HepG2 (cell line): ENCODE measurements around the gene SLC13A2. TPM values are rescaled to one million over a fixed set of nuclear protein-coding genes. Genes with fewer than 3 reads are reported as not detected.
A peak's percentile ranks its signal among the peaks of the same experiment; 100 is the strongest.

Experiments
- ATAC-seq: fragments of 200-7000 bp; cut with Tn5 transposase; 3 replicates; pipeline ENCODE4 v1.9.1; 2020; ENCODE audit warnings: mild to moderate bottlenecking, moderate library complexity
- BruUV-seq: library from RNA; stranded (reverse); fragments of 400-500 nt; replicated peaks from 2 replicates; lab custom pipeline; 2021; lab: Mats Ljungman, UMichigan
- CTCF ChIA-PET: fragments of 300-600 bp; formaldehyde crosslinking; extraction: SDS; loops from one replicate; lab custom pipeline; 2021; ENCODE audit warnings: low total read pairs, inconsistent platforms, low intra/inter-chr PET ratio; lab: Yijun Ruan, JAX
- POLR2A ChIA-PET: fragments of 350-600 bp; sonication (Branson Sonifier 250); formaldehyde crosslinking; loops from one replicate; lab custom pipeline; 2020; ENCODE audit warnings: antibody characterized with exemption, inconsistent platforms; lab: Yijun Ruan, JAX
- DNase-seq: peaks from one replicate; pipeline ENCODE4 v3.0.0-alpha.2; 2015; ENCODE audit warnings: low spot score
- FAIRE-seq: peaks from 3 replicates; lab custom pipeline; 2011; peaks lifted over from hg19 to GRCh38; lab: Jason Lieb, UNC
- H2AFZ ChIP-seq: one replicate; pipeline ENCODE4 v1.6.1; 2011; ENCODE audit warnings: low read length, inconsistent platforms
- H3K27ac ChIP-seq: fragments of 300-600 bp; 3 replicates; pipeline ENCODE4 v1.8.0; 2011; ENCODE audit warnings: mixed run types, mild to moderate bottlenecking, mixed read lengths, low read length, inconsistent platforms; ENCODE audit not compliant: insufficient read depth; ENCODE audit errors: extremely low read length
- H3K27me3 ChIP-seq, 2 experiments: fragments of 200-600 bp in 1 of 2; 2 replicates in 1 of 2; 3 replicates in 1 of 2; pipeline versions ENCODE4 v1.6.0 to v1.8.0; 2011; ENCODE audit warnings: low read length in 2 of 2, mild to moderate bottlenecking in 2 of 2, moderate library complexity in 2 of 2, inconsistent platforms in 1 of 2; ENCODE audit not compliant: insufficient read depth in 2 of 2, control insufficient read depth in 1 of 2
- H3K36me3 ChIP-seq, 2 experiments: fragments of 200-600 bp in 1 of 2; replicated peaks in 1 of 2; 2 replicates in 1 of 2; 3 replicates in 1 of 2; pipeline versions ENCODE4 v1.5.1 to v1.8.0; 2011; ENCODE audit warnings: low read length in 2 of 2, inconsistent platforms in 1 of 2; ENCODE audit not compliant: insufficient read depth in 2 of 2, control insufficient read depth in 1 of 2
- H3K4me1 ChIP-seq: 2 replicates; pipeline ENCODE4 v1.5.1; 2012; ENCODE audit warnings: low read length, inconsistent platforms; ENCODE audit not compliant: insufficient read depth
- H3K4me2 ChIP-seq: 2 replicates; pipeline ENCODE4 v1.6.0; 2011; ENCODE audit warnings: low read depth, low read length, inconsistent platforms
- H3K4me3 ChIP-seq, 3 experiments: fragments of 200-600 bp in 1 of 3; sonication (generic), shearing (Covaris generic) in 1 of 3; replicated peaks in 1 of 3; 2 replicates each; pipeline ENCODE4 v1.5.1; 2011 to 2016; ENCODE audit warnings: low read length in 3 of 3, inconsistent platforms in 2 of 3, low read depth in 2 of 3, mild to moderate bottlenecking in 2 of 3, control low read depth in 1 of 3, mixed read lengths in 1 of 3; ENCODE audit not compliant: insufficient read depth in 1 of 3
- H3K79me2 ChIP-seq: one replicate; pipeline ENCODE4 v1.6.1; 2011; ENCODE audit warnings: low read length, inconsistent platforms; ENCODE audit not compliant: insufficient read depth
- H3K9ac ChIP-seq: 2 replicates; pipeline ENCODE4 v1.6.0; 2011; ENCODE audit warnings: mild to moderate bottlenecking, low read depth, low read length, inconsistent platforms; ENCODE audit not compliant: insufficient read depth
- H3K9me3 ChIP-seq: 2 replicates; pipeline ENCODE4 v1.5.1; 2012; ENCODE audit warnings: mild to moderate bottlenecking, low read length
- H4K20me1 ChIP-seq: 2 replicates; pipeline ENCODE4 v1.6.0; 2011; ENCODE audit warnings: inconsistent platforms, mild to moderate bottlenecking, low read length, moderate library complexity; ENCODE audit not compliant: insufficient read depth
- DMTF1 ChIP-seq: sonication (generic); formaldehyde crosslinking; IDR thresholded peaks from 2 replicates; pipeline ENCODE4 v1.4.0; 2020; ENCODE audit warnings: mild to moderate bottlenecking, missing genetic modification reagents
- FOXC1 ChIP-seq: sonication (generic); formaldehyde crosslinking; IDR thresholded peaks from 2 replicates; pipeline ENCODE4 v1.8.0; 2022; ENCODE audit warnings: mild to moderate bottlenecking, missing genetic modification reagents, borderline replicate concordance
- MIER2 ChIP-seq: IDR thresholded peaks from 2 replicates; pipeline ENCODE4 v1.6.1; 2016; ENCODE audit warnings: missing biosample characterization, missing genetic modification reagents
- SKI ChIP-seq: fragments of 450-650 bp; IDR thresholded peaks from one replicate; pipeline ENCODE4 v1.6.1; 2018; ENCODE audit warnings: mild to moderate bottlenecking; ENCODE audit not compliant: partially characterized antibody
- SUZ12 ChIP-seq: fragments of 150-350 bp; IDR thresholded peaks from 2 replicates; pipeline ENCODE4 v1.6.1; 2014; ENCODE audit warnings: low read depth, low read length
- ZNF768 ChIP-seq: sonication (generic); formaldehyde crosslinking; IDR thresholded peaks from 2 replicates; pipeline ENCODE4 v1.4.0; 2020; ENCODE audit warnings: missing genetic modification reagents
- WGBS: methylation state at CpG from one replicate; pipeline ENCODE4 v1.1.6; 2017; ENCODE audit warnings: low lambda C conversion rate; 5-methylcytosine and 5-hydroxymethylcytosine counted together
- in situ Hi-C: cut with HindIII; loops from 2 replicates; pipeline ENCODE4 v1.10.0; 2017; ENCODE audit warnings: low pct_unique_long_range_greater_than_20kb; ENCODE audit not compliant: extremely low pct_ligation_motif_present
- intact Hi-C: fragments of 100-400 bp; cut with micrococcal nuclease; formaldehyde crosslinking; loops from one replicate; pipeline ENCODE4 v1.10.0; 2022; ENCODE audit not compliant: unreplicated experiment
- polyA plus RNA-seq, 8 experiments: library from polyadenylated mRNA; depleted of rRNA in 3 of 8; stranded (reverse) in 7 of 8; unstranded in 1 of 8; fragments of >200 nt; fragmentation: Illumina TruSeq in 4 of 8; extraction: Trizol in 4 of 8; gene quantifications; 2 replicates each; pipeline versions ENCODE4 v1.2.1 to v1.2.3, GENCODE V29; 2011 to 2016; ENCODE audit warnings: low read depth in 4 of 8, missing spikeins in 1 of 8, mixed read lengths in 1 of 8; ENCODE audit not compliant: insufficient read depth in 1 of 8
- total RNA-seq, 5 experiments: library from RNA; depleted of rRNA; stranded (reverse); fragments of >200 nt; fragmentation: Illumina TruSeq; extraction: Trizol; gene quantifications; 2 replicates each; pipeline ENCODE4 v1.2.3, GENCODE V29; 2016; ENCODE audit warnings: low read depth in 1 of 5
- TF ChIP-seq, protein P1 (sequence below): sonication (generic); formaldehyde crosslinking; IDR thresholded peaks from 2 replicates; pipeline ENCODE4 v1.9.0; 2021; ENCODE audit warnings: missing genetic modification reagents, mild to moderate bottlenecking, borderline replicate concordance

SLC13A2 gene
- total and polyA plus RNA-seq, 2 of the 13 experiments (the other 11 are each of a cell fraction or from before 2014, with no cell fraction given), result 0.07 TPM; not detected in 1

DNA sequence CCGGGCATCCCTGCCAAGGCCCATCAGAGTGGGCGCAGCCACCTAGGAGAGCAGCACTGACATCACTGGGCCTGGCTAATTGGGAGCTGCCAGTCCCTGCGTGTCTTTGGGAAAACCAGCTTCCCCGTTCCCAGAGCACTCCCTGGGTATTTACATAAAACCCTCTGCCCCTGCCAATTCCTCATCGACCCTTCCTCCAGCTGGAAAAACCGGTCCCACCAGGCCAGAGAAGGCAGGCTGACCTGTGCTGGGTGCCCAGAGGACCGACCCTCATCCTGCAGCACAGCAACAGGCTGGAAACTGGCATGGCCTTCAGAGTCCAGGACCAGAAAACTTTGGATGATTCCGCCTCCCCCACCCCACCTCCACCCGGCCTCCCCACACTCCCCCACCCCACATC lies 24.5 kb downstream of the SLC13A2 start (continued):
- no peak for TF ChIP-seq DMTF1 (CRISPR knock-in tag)
- TF ChIP-seq, protein P1, sequence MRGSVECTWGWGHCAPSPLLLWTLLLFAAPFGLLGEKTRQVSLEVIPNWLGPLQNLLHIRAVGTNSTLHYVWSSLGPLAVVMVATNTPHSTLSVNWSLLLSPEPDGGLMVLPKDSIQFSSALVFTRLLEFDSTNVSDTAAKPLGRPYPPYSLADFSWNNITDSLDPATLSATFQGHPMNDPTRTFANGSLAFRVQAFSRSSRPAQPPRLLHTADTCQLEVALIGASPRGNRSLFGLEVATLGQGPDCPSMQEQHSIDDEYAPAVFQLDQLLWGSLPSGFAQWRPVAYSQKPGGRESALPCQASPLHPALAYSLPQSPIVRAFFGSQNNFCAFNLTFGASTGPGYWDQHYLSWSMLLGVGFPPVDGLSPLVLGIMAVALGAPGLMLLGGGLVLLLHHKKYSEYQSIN (CRISPR knock-in tag), result no peak
- TF ChIP-seq SUZ12, result no peak
- TF ChIP-seq MIER2, result no peak
- TF ChIP-seq FOXC1 (CRISPR knock-in tag), result no peak

DNA sequence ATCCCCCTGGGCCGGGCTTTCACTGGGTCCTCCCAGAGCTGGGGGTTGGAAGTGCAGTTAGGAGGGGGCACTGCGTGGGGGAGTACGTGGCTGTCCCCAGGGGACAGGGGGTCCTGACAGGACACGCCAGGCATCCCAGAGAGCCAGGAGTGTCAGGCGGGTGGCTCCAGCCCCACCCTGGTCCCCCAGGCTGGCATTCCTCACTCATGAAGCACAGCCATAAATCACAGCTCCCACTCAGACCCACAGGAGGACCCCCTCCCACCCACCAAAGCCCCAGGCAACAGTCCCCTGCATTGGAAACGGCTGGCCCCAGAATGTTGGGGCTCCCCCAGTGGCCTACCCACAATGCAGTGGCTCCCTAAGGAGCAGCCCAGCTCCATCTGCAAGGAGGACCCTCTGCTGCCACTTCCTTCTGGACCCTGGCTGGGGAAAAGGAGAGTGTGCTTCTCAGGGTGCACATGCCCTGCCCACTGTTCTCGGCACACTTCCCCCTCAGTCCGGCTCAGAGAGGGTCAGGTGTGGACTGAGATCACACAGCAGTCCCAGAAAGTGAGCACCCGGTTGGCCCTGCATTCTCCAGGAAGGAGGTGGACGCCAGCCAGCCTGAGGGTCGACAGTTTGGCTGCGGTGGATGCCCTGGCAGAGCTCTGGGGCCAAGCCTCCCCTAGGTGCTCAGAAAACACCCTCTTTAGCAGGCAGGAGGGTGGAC lies 25.4 kb downstream of the SLC13A2 start:
- no peak for ATAC-seq

More for the DNA sequence above, 25.4 kb downstream of the SLC13A2 start:
- ChIA-PET POLR2A (no interaction called here), CTCF (no interaction called here)
- H3K9me3 ChIP-seq, result no peaks in the 10 kb centered on the region
- H2AFZ ChIP-seq, result no peak overlapping the region
- H4K20me1 ChIP-seq, result no peaks in the 10 kb centered on the region
- H3K27ac ChIP-seq, result no peak overlapping the region
- no peak overlapping the region for H3K4me3 ChIP-seq
- H3K9ac ChIP-seq, result no peak overlapping the region
- 20% methylated on average over 5 of the region's 12 CpGs for WGBS
- no peaks in the 10 kb centered on the region for H3K79me2 ChIP-seq
- FAIRE-seq (no peak), DNase-seq (no peak)
- peaks cover 1 to 12% of the 10 kb centered on the region in 2 experiments; a peak in 3 of 5 replicates for H3K27me3 ChIP-seq
- no TSS peak for BruUV-seq
- intact Hi-C loops, result no loop called here
- TF ChIP-seq ZNF768 (CRISPR knock-in tag) (peak; percentile 97), SKI (no peak)
- no peak overlapping the region for H3K4me2 ChIP-seq
- no peaks in the 10 kb centered on the region for H3K4me1 ChIP-seq
- in situ Hi-C loops, result loop anchor here (5.0 kb wide), 1 partner anchor 33 kb away; no protein-coding TSS in a partner anchor
- H3K36me3 ChIP-seq, result no peaks in the 10 kb centered on the region
